GM10847 (cell line): ENCODE results near the gene PRMT3.

Experiments used
- POLR2A ChIP-seq: IDR thresholded peaks from 2 replicates; pipeline ENCODE4 v1.6.1; 2011; ENCODE audit not compliant: insufficient read length; ENCODE audit errors: extremely low read depth

Gene PRMT3

GRCh38 chr11:20518323-20518834 lies 130.9 kb downstream of the PRMT3 start:
- TF ChIP-seq POLR2A: no peak

GRCh38 chr11:20522536-20522935 lies 135.0 kb downstream of the PRMT3 start:
- no peak for TF ChIP-seq POLR2A

GRCh38 chr11:20529757-20530156 lies 142.2 kb downstream of the PRMT3 start:
- TF ChIP-seq POLR2A: no peak

- no peak for TF ChIP-seq POLR2A
Observed at GRCh38 chr11:20530942-20531703, 143.6 kb downstream of the PRMT3 start.

- TF ChIP-seq POLR2A: no peak
Observed at GRCh38 chr11:20535271-20535881, 147.9 kb downstream of the PRMT3 start.

GRCh38 chr11:20536365-20536764 lies 148.8 kb downstream of the PRMT3 start:
- TF ChIP-seq POLR2A: no peak

GRCh38 chr11:20536784-20537183 lies 149.3 kb downstream of the PRMT3 start:
- TF ChIP-seq POLR2A: no peak

- no peak for TF ChIP-seq POLR2A
Observed at GRCh38 chr11:20541503-20541902, 154.0 kb downstream of the PRMT3 start.

- TF ChIP-seq POLR2A: no peak
Observed at GRCh38 chr11:20544603-20545237, 157.2 kb downstream of the PRMT3 start.

- no peak for TF ChIP-seq POLR2A
Observed at GRCh38 chr11:20547411-20547810, 159.9 kb downstream of the PRMT3 start.

GRCh38 chr11:20551096-20551495 lies 163.6 kb downstream of the PRMT3 start:
- TF ChIP-seq POLR2A: no peak

- TF ChIP-seq POLR2A: no peak
Observed at GRCh38 chr11:20555783-20556182, 168.3 kb downstream of the PRMT3 start.

GRCh38 chr11:20558741-20559140 lies 171.2 kb downstream of the PRMT3 start:
- TF ChIP-seq POLR2A: no peak
